Calu3 (cell line): ENCODE results near the gene CDA. TPM values are rescaled to one million over a fixed set of nuclear protein-coding genes. Genes with fewer than 3 reads are reported as not detected.

Source experiments
- BruUV-seq: library from RNA; stranded (reverse); fragments of 400-500 nt; replicated peaks from 2 replicates; lab custom pipeline; 2021; lab: Mats Ljungman, UMichigan
- CTCF ChIA-PET: fragments of 300-600 bp; sonication (Branson Sonifier 250); formaldehyde crosslinking; loops from one replicate; lab custom pipeline; 2022; ENCODE audit warnings: antibody characterized with exemption; lab: Charles Lee
- DNase-seq: peaks from one replicate; pipeline ENCODE4 v3.0.0; 2022
- H3K27ac Mint-ChIP-seq: one replicate; pipeline ENCODE4 v1.8.0; 2022; ENCODE audit warnings: mixed read lengths; ENCODE audit not compliant: unreplicated experiment
- H3K27me3 Mint-ChIP-seq: one replicate; pipeline ENCODE4 v1.8.0; 2022; ENCODE audit warnings: mixed read lengths; ENCODE audit not compliant: unreplicated experiment
- H3K36me3 Mint-ChIP-seq: one replicate; pipeline ENCODE4 v1.8.0; 2022; ENCODE audit warnings: mild to moderate bottlenecking, moderate library complexity, mixed read lengths; ENCODE audit not compliant: insufficient read depth, unreplicated experiment
- H3K4me1 Mint-ChIP-seq: one replicate; pipeline ENCODE4 v1.8.0; 2022; ENCODE audit warnings: mild to moderate bottlenecking, low read depth, mixed read lengths; ENCODE audit not compliant: unreplicated experiment
- H3K4me3 Mint-ChIP-seq: one replicate; pipeline ENCODE4 v1.8.0; 2022; ENCODE audit warnings: mild to moderate bottlenecking, low read depth, moderate library complexity, mixed read lengths; ENCODE audit not compliant: unreplicated experiment
- H3K9me3 Mint-ChIP-seq: one replicate; pipeline ENCODE4 v1.8.0; 2022; ENCODE audit warnings: low read depth, mixed read lengths; ENCODE audit not compliant: unreplicated experiment
- CTCF ChIP-seq: fragments of 200-600 bp; IDR thresholded peaks from one replicate; pipeline ENCODE4 v1.8.0; 2022; ENCODE audit warnings: antibody characterized with exemption; ENCODE audit not compliant: unreplicated experiment
- intact Hi-C: fragments of 100-400 bp; cut with micrococcal nuclease; formaldehyde crosslinking; loops from one replicate; pipeline ENCODE4 v1.10.0; 2022; ENCODE audit not compliant: unreplicated experiment
- total RNA-seq: library from RNA; stranded (reverse); gene quantifications from 2 replicates; pipeline ENCODE4 v1.2.3, GENCODE V29; 2022

Gene CDA
- total RNA-seq, 1 experiment from 2014 or later = 9.0 TPM

- DNase-seq = no peak
- H3K9me3 Mint-ChIP-seq = no peaks in the 10 kb centered on the region
- intact Hi-C loops = no loop called here
- CTCF ChIA-PET = interaction anchor here (0.7 kb wide), 1 partner anchor 195 kb away, joined by 19 read pairs; no protein-coding TSS in a partner anchor
- no peak overlapping the region for H3K27ac Mint-ChIP-seq
- H3K4me1 Mint-ChIP-seq = no peaks in the 10 kb centered on the region
- H3K4me3 Mint-ChIP-seq = no peak overlapping the region
- H3K36me3 Mint-ChIP-seq = peaks cover 5% of the 10 kb centered on the region
- no peak for TF ChIP-seq CTCF
- H3K27me3 Mint-ChIP-seq = peaks cover 32% of the 10 kb centered on the region
- no TSS peak for BruUV-seq
Observed at GRCh38 chr1:20626098-20626427, 37.2 kb downstream of the CDA start.

DNA sequence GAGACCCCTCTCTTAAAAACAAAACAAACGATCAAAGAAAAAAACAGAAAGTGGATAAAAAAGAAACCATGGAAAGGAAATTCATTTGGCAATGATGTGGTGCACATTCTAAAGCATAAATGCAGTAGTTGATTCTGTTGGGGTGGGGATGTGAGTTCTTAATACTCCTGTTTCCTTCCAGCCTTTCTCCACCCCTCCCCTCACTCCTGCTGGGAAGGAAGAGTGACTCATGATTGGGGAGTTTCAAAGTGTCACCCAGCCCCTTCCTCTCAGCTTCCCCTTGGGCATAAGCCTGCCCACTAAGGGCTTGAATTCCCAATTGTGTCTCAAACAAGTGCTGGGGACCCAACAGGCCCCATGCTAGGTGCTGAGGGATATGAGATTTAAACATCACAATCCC is 37.6 kb downstream of the CDA start:
- no peaks in the 10 kb centered on the region for H3K9me3 Mint-ChIP-seq
- H3K36me3 Mint-ChIP-seq = peaks cover 5% of the 10 kb centered on the region
- no peaks in the 10 kb centered on the region for H3K4me1 Mint-ChIP-seq
- no peak overlapping the region for H3K4me3 Mint-ChIP-seq
- CTCF ChIA-PET = no interaction called here
- no peak for TF ChIP-seq CTCF
- BruUV-seq = no TSS peak
- no peak overlapping the region for H3K27ac Mint-ChIP-seq
- DNase-seq = no peak
- intact Hi-C loops = no loop called here
- H3K27me3 Mint-ChIP-seq = peaks cover 32% of the 10 kb centered on the region

- intact Hi-C loops = no loop called here
- Mint-ChIP-seq H3K4me1 (no peaks in the 10 kb centered on the region), H3K27me3 (peaks cover 25% of the 10 kb centered on the region), H3K9me3 (no peaks in the 10 kb centered on the region), H3K27ac (no peak overlapping the region), H3K36me3 (peaks cover 21% of the 10 kb centered on the region), H3K4me3 (no peak overlapping the region)
- no TSS peak for BruUV-seq
- CTCF ChIA-PET = interaction anchor here (0.6 kb wide), 1 partner anchor 8 kb away, joined by 4 read pairs; no protein-coding TSS in a partner anchor
- DNase-seq = no peak
- TF ChIP-seq CTCF = no peak
Observed at GRCh38 chr1:20630729-20631128, 41.8 kb downstream of the CDA start.

DNA sequence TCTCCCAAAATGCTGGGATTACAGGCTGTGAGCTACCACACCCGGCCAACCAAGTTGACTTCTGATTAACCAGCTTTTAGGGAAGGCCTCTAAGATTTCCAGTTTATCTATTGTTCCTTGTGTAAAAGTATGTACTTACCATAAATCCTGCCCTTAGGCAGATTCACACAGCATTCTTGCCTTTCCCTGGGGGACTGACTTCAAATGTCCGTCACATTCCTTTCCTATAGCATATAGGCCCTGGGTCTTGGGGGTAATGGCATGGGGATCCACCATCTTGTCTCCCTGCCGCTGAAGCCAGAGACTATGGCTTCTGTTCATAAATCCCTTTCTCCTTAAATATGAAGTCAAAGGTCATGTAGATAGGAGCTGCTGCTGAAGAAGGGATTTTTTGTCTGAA is 43.5 kb downstream of the CDA start:
- no peak for DNase-seq
- H3K36me3 Mint-ChIP-seq = peaks cover 21% of the 10 kb centered on the region
- H3K9me3 Mint-ChIP-seq = no peaks in the 10 kb centered on the region
- H3K27ac Mint-ChIP-seq = no peak overlapping the region
- no peak for TF ChIP-seq CTCF
- CTCF ChIA-PET = interaction anchor here (4.9 kb wide), 1 partner anchor 57 kb away, joined by 49 read pairs; no protein-coding TSS in a partner anchor
- no peaks in the 10 kb centered on the region for H3K4me1 Mint-ChIP-seq
- intact Hi-C loops = no loop called here
- H3K27me3 Mint-ChIP-seq = peaks cover 9% of the 10 kb centered on the region
- no TSS peak for BruUV-seq
- H3K4me3 Mint-ChIP-seq = peak overlapping the region; percentile 72
